ENCODE results near the gene ZNF649. TPM values are rescaled to one million over a fixed set of nuclear protein-coding genes. Genes with fewer than 3 reads are reported as not detected.
A peak's percentile ranks its signal among the peaks of the same experiment; 100 is the strongest.

The ZNF649 gene
- total RNA-seq (2014; rRNA removed): 4.7 and 9.7 TPM in 2 replicates
- Bru-seq, nascent RNA: percentile 81 among the genes with signal in this experiment
- percentile 74 among the genes with signal in this experiment for BruChase-seq, experiment 1, labeled RNA remaining after a 6-hour chase
- percentile 84 among the genes with signal in this experiment for BruChase-seq, experiment 2, labeled RNA remaining after a 2-hour chase
- long read RNA-seq, transcript ZNF649-201 (5 exons, 3,197 nt): major isoform, 9 of 9 reads
- long read RNA-seq, partial matches to known transcripts: 0 of 9 reads
- long read RNA-seq, other reads (novel, unspliced or antisense): 0 of 9 reads

DNA sequence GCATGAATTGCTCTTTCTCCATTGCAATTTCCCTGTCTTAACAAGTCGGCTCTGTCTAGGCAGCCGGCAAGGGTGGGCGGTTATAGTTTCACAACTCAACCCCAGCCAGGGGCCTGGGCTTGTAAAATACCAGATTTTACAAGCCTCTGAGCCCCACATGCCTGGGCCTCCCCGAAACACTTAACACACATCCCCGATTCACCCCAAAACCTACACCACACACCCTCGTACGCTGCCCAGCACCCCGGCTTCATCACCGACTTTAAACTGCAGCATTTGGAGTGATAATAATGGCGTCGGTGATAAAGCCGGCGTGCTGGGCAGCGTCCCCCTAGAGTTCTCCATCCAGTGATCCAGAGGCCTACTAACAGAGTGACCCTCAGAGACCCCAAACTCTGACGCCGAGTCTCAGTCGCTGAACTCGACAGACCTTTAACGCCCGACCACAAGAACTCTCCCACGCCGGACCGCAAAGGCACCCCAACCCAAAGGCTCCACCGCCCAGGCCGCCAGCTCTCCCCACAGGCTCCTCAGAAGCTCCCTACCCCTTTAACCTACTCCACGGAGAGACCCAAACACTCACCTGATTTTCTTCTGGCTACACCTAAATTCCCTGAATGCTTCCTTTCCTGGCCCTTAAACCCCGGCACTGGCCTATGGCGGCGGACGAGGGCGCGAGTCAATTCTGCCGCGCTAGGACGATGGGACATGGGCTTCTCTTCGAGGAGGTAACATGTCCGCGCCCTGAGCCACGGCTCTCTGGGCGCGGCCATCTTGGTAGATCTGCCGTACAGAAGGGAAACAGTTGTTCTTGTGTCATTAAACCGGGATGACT is at the start of gene ZNF649:
Gene ZNF649 (minus strand): TSS at position 687 of the 835 bp plus-strand sequence. CDS start 4,910 bp downstream, outside the sequence.
- ATAC-seq (peak; percentile 98), DNase-seq (peak; percentile 92)
- BruUV-seq (replicated peaks): TSS peak; percentile 57
- Histone ChIP-seq H3K9me3 (ENCODE audit: low read length) (peaks cover 54% of the 10 kb centered on the region), H3K9ac (ENCODE audit: low read length) (peak within 1 kb of the TSS; percentile 81), H3K27me3 (ENCODE audit: low read length) (no peaks in the 10 kb centered on the region), H3K4me1 (ENCODE audit: insufficient read depth, low read length) (no peaks in the 10 kb centered on the region), H3K36me3 (ENCODE audit: low read depth, low read length) (peaks cover 41% of the 10 kb centered on the region), H4K20me1 (ENCODE audit: low read length) (no peaks in the 10 kb centered on the region), H3K4me2 (ENCODE audit: low read length) (peak within 1 kb of the TSS; percentile 74), H3K27ac (ENCODE audit: low read length) (no peak within 1 kb of the TSS), H3F3A (ENCODE audit: low read length, unreplicated experiment) (no peaks in the 10 kb centered on the region), H3K79me2 (ENCODE audit: low read length) (peaks cover 42% of the 10 kb centered on the region), H2AFZ (ENCODE audit: low read length) (peak within 1 kb of the TSS; percentile 86), H3K4me3 (ENCODE audit: low read length) (peak within 1 kb of the TSS; percentile 77), H3K9me2 (replicated peaks; ENCODE audit: low read length) (no peaks in the 10 kb centered on the region)
- intact Hi-C loops (cut with micrococcal nuclease): loop anchor here (1.0 kb wide), 1 partner anchor 23 kb away; the partner anchor contains the start of gene ZNF613
- ChIA-PET CTCF (no interaction called here), POLR2A (ENCODE audit: unreplicated experiment) (no interaction called here)
- TF ChIP-seq EZH2phosphoT487 (IDR thresholded peaks at IDR 0.05; ENCODE audit: borderline replicate concordance, low read length) (no peak), CTCF (conservative IDR thresholded peaks at IDR 0.05; ENCODE audit: low read depth, low read length) (peak; percentile 35; the same call in 1 of the 2 replicates)

GRCh38 chr19:51948975-51949374 is 44.2 kb upstream of the ZNF649 start:
- TF ChIP-seq EZH2 (IDR thresholded peaks at IDR 0.05; ENCODE audit: low read length, unreplicated experiment) (no peak), CTCF (conservative IDR thresholded peaks at IDR 0.05; ENCODE audit: low read depth, low read length) (no peak), EZH2phosphoT487 (IDR thresholded peaks at IDR 0.05; ENCODE audit: borderline replicate concordance, low read length) (no peak)
- no peak for ATAC-seq
- Histone ChIP-seq H3K9me2 (replicated peaks; ENCODE audit: low read length) (no peaks in the 10 kb centered on the region), H3K4me2 (ENCODE audit: low read length) (no peak overlapping the region), H3K27ac (ENCODE audit: low read length) (no peak overlapping the region), H2AFZ (ENCODE audit: low read length) (no peak overlapping the region), H4K20me1 (ENCODE audit: low read length) (no peaks in the 10 kb centered on the region), H3K4me3 (ENCODE audit: low read length) (no peak overlapping the region), H3K9me3 (ENCODE audit: low read length) (peaks cover 77% of the 10 kb centered on the region), H3K27me3 (ENCODE audit: low read length) (no peaks in the 10 kb centered on the region), H3K36me3 (ENCODE audit: low read depth, low read length) (peaks cover 37% of the 10 kb centered on the region), H3K4me1 (ENCODE audit: insufficient read depth, low read length) (no peaks in the 10 kb centered on the region), H3K79me2 (ENCODE audit: low read length) (no peaks in the 10 kb centered on the region), H3F3A (ENCODE audit: low read length, unreplicated experiment) (no peaks in the 10 kb centered on the region), H3K9ac (ENCODE audit: low read length) (no peak overlapping the region)
- ChIA-PET POLR2A (ENCODE audit: unreplicated experiment) (no interaction called here), CTCF (no interaction called here)
- no peak for DNase-seq
- TSS peak; percentile 5 for BruUV-seq (replicated peaks)
- intact Hi-C loops (cut with micrococcal nuclease): no loop called here

Data from PC-3 (cell line).